Stimulated activated CD4-positive, alpha-beta T cell treated with anti-CD3 and anti-CD28 coated beads, Interleukin-2, amount 100 ng/mL, for 48 hours (primary cell): ENCODE results near the gene COL4A1.

Source experiments
- DNase-seq, 2 donors: peaks; one replicate each; pipeline ENCODE4 v3.0.0-alpha.2; 2020

COL4A1 gene

GRCh38 chr13:110233181-110233950 is 73.6 kb downstream of the COL4A1 start:
- DNase-seq: no peak

GRCh38 chr13:110232756-110233155 is 74.2 kb downstream of the COL4A1 start:
- DNase-seq: no peak

GRCh38 chr13:110232142-110232541 is 74.8 kb downstream of the COL4A1 start:
- no peak for DNase-seq

- DNase-seq: no peak
These were observed 75.5 kb downstream of the COL4A1 start for GRCh38 chr13:110231348-110232047.

GRCh38 chr13:110230661-110231347 is 76.2 kb downstream of the COL4A1 start:
- DNase-seq: no peak

GRCh38 chr13:110229905-110230563 is 76.9 kb downstream of the COL4A1 start:
- DNase-seq: no peak

- DNase-seq: no peak
These were observed 77.7 kb downstream of the COL4A1 start for GRCh38 chr13:110228936-110229904.

GRCh38 chr13:110227864-110228643 is 78.9 kb downstream of the COL4A1 start:
- no peak for DNase-seq

- no peak for DNase-seq
These were observed 79.5 kb downstream of the COL4A1 start for GRCh38 chr13:110227416-110227815.

- DNase-seq: no peak
These were observed 81.1 kb downstream of the COL4A1 start for GRCh38 chr13:110225609-110226574.

- DNase-seq: no peak
These were observed 82.0 kb downstream of the COL4A1 start for GRCh38 chr13:110225003-110225402.

GRCh38 chr13:110224519-110224918 is 82.4 kb downstream of the COL4A1 start:
- no peak for DNase-seq

- no peak for DNase-seq
These were observed 85.4 kb downstream of the COL4A1 start for GRCh38 chr13:110221406-110222117.

- no peak for DNase-seq
These were observed 86.5 kb downstream of the COL4A1 start for GRCh38 chr13:110220471-110220870.

- DNase-seq: no peak
These were observed 88.3 kb downstream of the COL4A1 start for GRCh38 chr13:110218581-110219201.

- no peak for DNase-seq
These were observed 89.1 kb downstream of the COL4A1 start for GRCh38 chr13:110217811-110218210.

GRCh38 chr13:110217085-110217484 is 89.9 kb downstream of the COL4A1 start:
- DNase-seq: no peak

GRCh38 chr13:110216398-110217041 is 90.4 kb downstream of the COL4A1 start:
- no peak for DNase-seq
